Activated CD8-positive, alpha-beta memory T cell treated with anti-CD3 and anti-CD28 coated beads for 36 hours (primary cell): Measurements from ENCODE around the gene PHACTR1. TPM values are rescaled to one million over a fixed set of nuclear protein-coding genes. Genes with fewer than 3 reads are reported as not detected.

ENCODE experiments used
- CTCF ChIA-PET: fragments of 350-600 bp; sonication (Branson Sonifier 250); formaldehyde crosslinking; loops from one replicate; lab custom pipeline; 2021; ENCODE audit warnings: antibody characterized with exemption; lab: Charles Lee
- POLR2A ChIA-PET: fragments of 350-600 bp; sonication (Branson Sonifier 250); formaldehyde crosslinking; loops from one replicate; lab custom pipeline; 2021; ENCODE audit warnings: antibody characterized with exemption; lab: Charles Lee
- total RNA-seq, 2 experiments: library from RNA; stranded (reverse); gene quantifications; one replicate each; pipeline ENCODE4 v1.2.3, GENCODE V29; 2021

PHACTR1 gene
- total RNA-seq, 2 experiments from 2014 or later, result 0.02 TPM; not detected in 1

DNA sequence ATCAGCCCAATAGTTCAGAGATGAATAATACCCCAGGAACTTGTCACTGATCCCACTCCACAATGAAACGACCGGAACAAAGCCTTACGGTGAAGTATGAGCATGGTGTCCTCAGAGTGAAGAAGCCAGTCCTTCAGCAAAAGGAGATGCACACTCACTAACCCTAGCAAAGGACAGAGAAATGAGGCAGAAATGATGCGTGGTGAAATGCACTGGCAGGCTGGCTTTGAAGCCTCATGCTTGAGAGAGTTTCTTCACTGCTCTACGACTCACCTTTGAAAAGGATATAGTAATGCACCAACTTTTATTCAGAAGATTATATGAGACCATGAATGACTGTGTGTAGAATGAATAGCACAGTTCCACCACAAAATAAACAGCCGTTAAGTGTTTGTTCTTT, 74.8 kb downstream of the PHACTR1 start:
- POLR2A ChIA-PET, result no interaction called here
- CTCF ChIA-PET, result no interaction called here

DNA sequence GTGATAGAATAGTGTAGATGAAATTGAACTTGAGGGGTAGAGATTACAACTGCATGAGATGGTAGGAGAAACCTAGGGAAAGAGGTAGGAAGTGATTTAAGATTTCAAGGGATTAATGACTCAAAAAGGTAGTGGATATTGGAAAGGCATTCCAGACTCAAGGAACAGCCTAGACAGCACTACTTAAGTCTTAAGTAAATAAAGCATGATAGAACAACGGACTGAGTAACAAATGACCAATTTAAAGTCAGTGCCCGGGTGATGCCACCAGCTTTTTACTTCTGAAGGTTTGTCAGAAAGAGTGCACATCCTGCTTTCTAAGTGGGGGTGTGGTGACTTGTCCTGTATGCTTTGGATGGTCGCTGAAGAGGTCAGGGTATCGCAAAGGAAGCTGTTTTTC, 81.8 kb downstream of the PHACTR1 start:
- POLR2A ChIA-PET, result no interaction called here
- CTCF ChIA-PET, result no interaction called here

DNA sequence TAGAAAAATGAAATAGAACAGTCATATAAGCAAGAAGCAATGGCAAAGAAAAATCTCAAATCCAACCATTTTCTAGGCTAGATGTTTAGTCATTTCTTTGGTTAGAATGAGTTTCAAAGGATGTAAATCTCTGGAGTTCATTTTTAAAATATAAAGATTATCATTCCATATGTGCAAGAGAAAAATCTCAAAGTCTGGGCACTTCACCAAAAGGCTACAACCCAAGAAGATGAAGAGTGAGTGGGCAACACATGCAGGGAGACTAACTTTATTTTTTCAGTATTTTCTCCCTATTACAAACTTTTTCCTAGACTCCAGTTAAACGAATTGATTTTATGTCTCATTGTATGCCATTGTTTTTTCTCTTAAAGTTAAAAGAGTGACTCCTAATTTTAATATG, 83.6 kb downstream of the PHACTR1 start:
- ChIA-PET CTCF (no interaction called here), POLR2A (no interaction called here)

DNA sequence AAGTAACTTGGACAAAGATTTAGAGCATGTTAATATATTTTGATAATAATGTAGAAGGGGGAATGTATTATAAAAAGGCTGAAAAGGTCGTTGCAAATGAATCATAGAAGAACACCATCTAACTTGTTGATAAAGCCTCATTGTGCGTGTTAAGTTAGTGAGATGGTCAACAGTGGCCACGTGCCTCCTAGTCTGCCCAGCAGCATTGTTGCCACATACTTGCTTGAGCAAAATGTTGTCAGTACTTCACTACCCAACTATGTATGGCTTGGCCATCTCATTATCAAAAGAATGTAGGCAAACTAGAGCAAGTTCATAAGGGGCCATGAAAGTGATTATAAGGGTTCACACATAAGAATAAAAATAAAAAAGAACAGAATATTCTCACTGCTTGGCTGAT, 84.6 kb downstream of the PHACTR1 start:
- ChIA-PET CTCF (no interaction called here), POLR2A (no interaction called here)

DNA sequence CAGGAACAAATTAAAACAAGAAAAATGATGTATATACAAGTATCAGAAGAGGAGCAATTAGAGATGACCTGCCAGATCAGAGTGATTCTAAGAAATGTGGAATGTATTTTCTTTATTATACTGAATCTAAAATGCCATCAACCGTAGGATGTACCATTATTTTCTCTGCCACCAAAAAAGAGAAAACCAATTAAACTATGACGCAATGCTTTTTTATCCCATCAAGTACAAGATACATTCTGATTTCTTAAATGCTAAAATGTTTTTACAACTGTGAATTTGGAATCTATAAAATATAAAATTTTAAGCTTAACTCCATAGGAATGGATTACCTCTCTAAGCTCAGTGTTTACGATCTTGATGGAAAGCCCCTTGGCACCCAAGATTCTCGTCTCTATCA, 85.9 kb downstream of the PHACTR1 start:
- POLR2A ChIA-PET, result no interaction called here
- CTCF ChIA-PET, result no interaction called here

DNA sequence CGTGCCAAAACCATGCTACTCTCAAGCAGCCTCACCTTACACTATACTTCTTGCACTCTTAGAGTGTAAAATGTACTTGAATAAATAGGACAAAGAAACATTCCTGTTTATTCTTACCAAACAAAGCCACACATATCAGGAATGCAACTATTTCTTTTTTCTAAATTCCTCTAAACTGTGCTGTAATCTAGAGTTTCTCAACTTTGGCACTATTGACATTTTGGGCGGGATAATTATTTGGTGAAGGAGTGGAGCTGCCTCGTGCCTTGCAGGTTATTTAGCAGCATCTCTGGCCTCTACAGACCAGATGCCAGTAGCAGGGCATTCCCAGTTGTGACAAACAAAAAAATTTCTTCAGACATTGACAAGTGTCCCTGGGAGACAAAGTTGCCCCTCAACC, 86.9 kb downstream of the PHACTR1 start:
- POLR2A ChIA-PET, result no interaction called here
- CTCF ChIA-PET, result no interaction called here

DNA sequence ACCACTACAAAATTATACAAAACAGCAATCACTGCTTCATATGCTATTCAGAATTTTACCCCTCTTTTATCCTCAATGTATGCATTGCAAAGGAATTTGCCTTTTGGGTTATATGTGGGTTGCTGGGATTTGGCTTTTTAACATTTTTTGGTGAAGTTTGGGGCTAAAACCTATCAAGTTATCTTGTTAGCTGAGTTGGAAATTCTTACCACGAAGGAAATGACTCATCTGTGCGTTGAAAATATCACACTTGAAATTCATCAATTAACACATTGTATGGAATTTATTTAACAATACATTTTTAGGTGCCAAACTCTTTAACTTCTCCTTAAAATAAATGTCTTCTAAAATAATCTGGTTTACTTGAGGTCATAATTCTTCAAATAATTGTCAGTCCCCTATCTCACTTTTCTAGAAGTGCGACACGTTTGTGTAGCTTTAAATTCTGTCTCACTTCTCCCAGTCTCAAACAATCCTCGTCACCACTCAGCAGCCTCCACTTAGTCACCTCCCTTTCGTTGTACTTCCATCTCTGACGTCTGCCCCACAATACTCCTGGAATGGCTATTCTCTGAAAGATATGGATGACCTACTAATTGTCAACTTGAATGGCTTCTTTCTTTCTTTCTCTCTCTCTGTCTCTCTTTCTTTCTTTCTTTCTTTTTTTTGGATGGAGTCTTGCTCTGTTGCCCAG, 88.5 kb downstream of the PHACTR1 start:
- ChIA-PET POLR2A (no interaction called here), CTCF (no interaction called here)

DNA sequence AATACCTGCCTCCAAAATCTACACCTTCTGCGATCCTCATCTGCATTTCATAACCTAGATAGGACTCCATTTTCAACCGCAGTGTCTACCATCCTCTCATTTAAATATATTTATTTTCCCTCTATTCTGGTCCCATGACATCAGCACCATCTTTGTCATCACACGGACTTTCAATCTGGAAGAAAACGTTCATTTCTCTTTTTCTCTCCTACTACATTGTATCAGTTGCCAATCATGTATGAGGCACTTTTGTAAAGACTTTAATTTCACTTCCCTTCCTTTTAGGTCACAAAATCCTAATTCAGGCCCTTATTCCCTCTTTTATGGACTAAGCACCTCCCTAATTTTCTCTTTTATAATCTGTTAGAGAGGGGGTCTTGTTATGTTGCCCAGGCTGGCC, 89.6 kb downstream of the PHACTR1 start:
- ChIA-PET POLR2A (no interaction called here), CTCF (no interaction called here)

DNA sequence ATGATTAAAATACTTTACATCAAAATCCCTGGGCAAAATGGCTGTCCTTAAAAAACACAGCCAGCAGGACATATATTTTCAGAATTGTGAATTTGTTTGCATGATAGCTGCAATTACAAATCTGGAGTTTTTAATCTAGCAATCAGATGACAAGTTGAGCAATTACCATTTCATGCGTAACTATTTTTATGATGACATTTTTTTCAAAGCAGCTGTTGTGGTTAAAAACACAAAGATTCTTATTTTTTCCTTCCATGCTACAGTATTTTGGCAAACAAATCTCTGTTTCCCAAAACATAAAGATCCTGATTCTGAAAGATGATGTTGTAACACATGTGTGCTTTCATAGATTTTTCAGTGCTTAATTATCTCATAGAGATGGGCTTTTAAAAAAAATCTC, 90.2 kb downstream of the PHACTR1 start:
- ChIA-PET POLR2A (no interaction called here), CTCF (no interaction called here)

DNA sequence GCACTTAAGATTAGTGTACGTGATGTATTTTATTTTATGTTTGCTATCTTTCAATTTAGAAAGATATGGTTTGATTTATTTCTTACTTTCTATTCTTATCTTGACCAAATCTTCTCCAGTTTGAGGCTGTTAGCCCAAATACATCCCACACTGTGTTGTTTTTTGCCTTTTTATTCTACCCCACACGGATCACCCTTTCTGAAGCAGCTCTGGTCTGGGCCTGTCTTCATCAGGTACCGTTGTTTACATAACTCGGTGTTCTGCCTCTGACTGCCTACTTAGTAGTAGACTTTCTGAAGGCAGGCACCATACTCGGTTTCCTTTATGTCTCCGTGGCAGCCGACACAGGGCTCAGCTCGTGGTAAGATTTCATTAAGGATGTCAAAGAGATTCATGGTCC, 95.0 kb downstream of the PHACTR1 start:
- ChIA-PET POLR2A (no interaction called here), CTCF (no interaction called here)

DNA sequence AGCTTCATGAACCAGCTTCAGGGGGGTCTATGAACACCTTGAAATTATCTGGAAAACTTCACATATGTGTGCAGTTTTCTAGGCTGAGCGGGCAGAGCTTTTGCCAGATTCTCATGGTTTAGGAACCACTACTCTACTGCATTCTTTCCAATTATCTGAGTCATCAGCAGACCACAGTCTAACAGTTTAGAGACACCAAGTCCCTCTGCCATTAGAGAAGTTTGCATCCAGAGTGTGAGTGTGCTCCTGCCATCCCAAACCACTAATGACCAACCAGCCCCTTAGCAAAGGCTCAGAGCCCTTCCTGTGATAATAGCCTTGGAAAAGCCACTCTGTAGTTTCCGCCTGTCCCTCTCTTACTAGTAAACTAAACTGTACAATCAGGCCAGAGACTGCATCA, 96.8 kb downstream of the PHACTR1 start:
- ChIA-PET POLR2A (no interaction called here), CTCF (no interaction called here)

DNA sequence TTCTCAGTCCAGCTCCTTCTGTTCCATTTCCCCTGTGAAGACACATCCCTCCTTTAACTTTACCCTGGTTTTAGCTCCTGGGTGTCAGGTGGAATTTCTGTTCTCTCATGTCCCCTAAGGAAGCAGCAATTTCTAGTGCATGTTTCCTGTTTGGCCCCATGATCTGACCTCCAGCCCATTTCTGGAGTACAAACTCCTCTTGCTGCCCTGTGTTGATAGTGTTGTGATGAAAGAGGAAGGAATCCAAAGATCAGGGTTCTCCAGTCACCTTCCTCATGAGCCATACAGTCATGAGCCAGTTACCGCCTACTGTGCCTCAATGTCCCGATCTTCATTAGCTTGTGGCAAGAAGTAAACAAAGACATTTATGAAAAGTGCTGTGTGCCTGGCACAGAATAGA, 97.4 kb downstream of the PHACTR1 start:
- ChIA-PET CTCF (no interaction called here), POLR2A (no interaction called here)

DNA sequence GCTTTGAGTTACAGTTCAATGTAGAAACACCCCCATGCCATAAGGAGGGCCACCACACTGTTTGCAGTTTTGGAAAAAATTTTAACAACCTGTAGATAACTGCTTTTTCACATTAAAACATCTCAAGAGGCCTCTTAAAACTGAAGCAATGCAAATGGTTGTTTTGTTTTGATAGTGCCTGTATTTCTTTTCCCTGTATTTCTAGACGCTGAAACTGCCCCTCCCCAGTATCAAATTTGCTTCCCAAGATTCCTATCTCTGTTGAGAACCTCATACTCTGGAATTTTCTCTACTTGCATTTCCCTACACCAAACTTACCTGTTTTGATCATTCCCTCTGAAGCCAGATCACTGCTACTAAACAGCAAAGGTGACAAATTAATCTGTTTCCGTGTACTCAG, 98.5 kb downstream of the PHACTR1 start:
- POLR2A ChIA-PET, result no interaction called here
- CTCF ChIA-PET, result no interaction called here

DNA sequence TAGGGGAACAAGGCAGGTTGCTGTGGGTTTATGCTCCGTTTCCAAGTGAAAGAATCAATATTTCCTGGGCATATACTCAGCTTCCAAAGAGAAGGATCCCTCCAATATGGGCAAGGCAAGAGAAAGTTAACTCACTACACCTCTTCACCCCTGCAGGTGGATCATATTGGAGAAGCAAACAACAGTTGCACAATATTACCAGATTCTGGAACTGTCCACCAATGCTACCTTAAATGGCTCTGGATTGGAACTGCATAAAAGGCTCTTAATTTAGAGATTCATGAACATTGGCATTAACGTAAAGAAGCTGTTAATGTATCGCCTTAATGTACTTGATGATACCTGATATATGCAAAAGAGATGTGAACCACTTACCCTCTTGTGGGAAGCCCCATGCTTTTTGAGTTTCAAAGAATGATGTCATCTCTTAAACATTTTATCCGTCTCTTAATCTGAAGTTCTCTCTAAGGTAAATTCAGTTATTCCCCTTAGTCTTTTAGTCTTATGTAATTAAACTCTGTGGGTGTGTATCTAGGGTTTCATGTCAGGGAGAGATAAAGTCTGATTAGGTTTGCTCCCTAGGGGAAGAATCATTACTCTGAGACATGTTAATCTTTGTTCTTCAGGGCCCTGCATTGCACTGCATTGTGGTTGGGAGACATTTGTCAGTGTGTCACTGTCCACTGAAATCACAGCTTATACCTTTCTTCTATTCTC, 99.5 kb downstream of the PHACTR1 start:
- CTCF ChIA-PET, result no interaction called here
- POLR2A ChIA-PET, result no interaction called here

DNA sequence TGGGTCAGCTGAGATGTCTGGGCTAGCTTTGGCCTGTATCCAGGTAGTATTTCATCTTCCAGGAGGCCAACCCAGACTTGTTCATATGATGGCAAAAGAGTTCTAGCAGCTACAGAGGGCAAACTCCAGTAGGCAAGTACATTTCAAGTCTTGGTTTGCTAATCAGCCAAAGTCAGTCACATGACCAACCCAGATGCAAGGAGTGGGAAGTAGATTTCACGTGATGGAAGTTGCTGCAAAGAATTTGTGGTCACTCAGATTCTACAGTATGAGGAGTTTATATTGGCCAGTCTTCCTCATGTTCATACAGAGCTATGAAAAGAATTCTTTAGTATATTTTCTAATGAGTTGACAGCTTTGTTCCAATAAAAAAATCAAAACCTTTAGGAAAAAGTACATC, 101.8 kb downstream of the PHACTR1 start:
- CTCF ChIA-PET, result no interaction called here
- POLR2A ChIA-PET, result no interaction called here

DNA sequence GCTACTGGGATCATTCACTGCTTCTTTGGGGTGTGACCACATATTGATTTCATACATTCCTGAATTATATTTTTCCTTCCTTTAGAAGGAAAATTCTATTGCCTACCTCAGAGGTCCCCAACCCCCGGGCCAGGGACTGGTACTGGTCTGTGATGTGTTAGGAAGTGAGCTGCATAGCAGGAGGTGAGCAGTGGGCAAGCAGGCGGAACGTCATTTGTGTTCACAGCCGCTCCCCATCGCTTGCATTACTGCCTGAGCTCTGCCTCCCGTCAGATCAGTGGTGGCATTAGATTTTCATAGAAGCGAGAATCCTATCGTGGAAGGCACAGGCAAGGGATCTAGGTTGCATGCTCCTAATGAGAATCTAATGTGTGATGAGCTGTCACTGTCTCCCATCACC, 107.3 kb downstream of the PHACTR1 start:
- ChIA-PET CTCF (no interaction called here), POLR2A (no interaction called here)

DNA sequence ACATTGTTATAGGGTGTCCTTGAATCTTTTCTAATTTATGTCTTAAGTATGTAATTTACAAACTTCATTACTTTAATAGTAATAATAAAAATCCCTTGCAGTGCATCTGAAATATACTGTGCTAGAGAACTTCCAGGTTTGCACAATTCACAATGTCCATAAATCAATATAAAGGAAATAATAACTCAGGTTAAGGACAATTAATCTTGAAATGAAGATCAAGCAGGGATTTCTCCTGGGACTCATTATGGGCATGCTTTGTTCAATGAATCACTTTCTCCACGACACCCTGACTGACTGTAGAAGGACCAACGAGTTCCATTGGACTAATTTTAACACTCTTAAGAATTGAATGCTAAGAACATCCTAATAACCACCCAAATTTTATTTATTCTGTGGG, 110.0 kb downstream of the PHACTR1 start:
- CTCF ChIA-PET, result no interaction called here

DNA sequence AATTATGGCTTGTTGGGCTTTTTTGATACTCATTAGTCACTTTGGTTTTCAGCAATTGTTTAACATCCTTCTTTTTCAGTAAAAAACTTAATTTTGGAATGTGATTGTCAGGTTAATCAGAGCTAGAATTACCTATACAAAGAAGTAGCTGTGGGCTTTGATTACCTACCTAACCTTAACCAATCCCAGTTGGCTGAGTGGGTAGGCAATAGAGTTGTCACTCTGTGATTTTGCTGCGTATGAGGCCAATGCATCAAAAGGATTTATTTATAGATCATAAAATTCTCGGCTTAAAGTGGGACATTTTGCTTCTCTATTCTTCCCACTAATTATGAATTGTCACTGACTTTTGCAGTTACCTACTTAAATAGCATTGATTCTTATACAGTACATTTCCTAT, 111.4 kb downstream of the PHACTR1 start:
- CTCF ChIA-PET, result no interaction called here
- POLR2A ChIA-PET, result no interaction called here

More for the DNA sequence above, 110.0 kb downstream of the PHACTR1 start:
- POLR2A ChIA-PET, result no interaction called here

DNA sequence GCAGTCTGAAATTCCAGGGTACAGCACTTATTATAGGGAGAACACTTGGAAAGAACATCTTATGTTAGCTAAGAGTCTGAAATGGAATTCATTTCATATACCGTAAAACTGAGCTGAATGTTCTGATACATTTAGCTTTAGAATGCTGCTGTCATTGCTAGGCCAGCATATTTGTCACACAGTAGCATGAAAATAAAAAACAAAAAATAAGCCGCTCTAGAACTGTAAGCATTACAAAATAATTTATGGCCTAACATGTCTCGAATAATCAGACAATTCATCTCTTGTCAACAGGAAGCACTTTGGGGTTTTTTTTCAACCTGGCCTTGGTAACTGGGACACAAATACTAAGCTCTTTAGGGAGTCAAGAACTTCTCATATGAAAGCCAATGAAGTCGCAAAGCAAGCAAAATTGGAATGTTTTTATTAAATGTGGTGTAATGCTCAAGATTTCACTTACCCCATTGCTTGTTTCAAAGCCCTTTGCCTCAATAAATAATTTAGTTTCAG, 115.7 kb downstream of the PHACTR1 start:
- POLR2A ChIA-PET, result no interaction called here
- CTCF ChIA-PET, result no interaction called here

DNA sequence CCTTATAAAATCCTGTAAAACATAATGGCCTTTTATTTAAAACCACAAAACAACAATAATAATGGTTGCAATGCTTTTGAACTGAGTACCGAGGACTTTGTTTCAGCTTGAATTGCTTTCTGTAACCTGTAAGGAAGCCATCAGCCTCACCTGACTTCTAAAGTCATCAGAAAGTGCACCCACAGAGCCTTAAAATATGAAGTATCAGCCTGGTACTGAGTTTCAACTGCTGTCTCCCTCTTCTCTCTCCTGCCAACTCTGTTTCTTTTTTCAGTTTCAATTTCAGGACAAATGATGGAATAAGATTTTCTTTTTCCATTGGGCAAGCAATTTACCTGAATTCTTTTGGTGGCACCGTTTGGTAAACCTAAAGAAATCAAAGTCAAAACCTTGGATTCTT, 119.4 kb downstream of the PHACTR1 start:
- ChIA-PET CTCF (no interaction called here), POLR2A (no interaction called here)

DNA sequence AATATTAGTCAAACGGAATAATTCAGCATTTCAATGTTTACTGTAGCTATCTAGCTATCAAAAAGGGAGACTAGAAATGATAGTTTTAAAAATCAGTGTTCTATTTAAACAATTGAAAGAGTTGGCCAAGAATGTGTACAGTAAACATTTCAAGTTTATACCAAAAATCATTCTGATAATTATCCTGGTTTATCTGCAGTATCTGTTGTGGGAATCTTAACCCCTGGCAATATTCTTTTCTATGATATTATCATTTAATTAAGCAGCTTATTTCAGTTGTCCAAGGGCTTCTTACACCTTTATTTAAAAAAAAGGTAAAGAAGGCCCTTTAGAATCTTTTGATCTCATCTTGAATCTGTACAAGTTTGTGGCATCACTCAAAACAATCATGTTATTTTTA, 125.1 kb downstream of the PHACTR1 start:
- ChIA-PET POLR2A (no interaction called here), CTCF (no interaction called here)
